MM.1S (cell line): ENCODE measurements around the gene HOXD4.

Experiments used
- DNase-seq: peaks from one replicate; pipeline ENCODE4 v3.0.0-alpha.2; 2015
- H2AFZ ChIP-seq: fragments of 300-600 bp; sonication (generic); 2 replicates; pipeline ENCODE4 v1.6.0; 2016; ENCODE audit warnings: antibody characterized with exemption, low read length
- H3F3A ChIP-seq: fragments of 300-600 bp; sonication (generic); 2 replicates; pipeline ENCODE4 v1.6.1; 2016; ENCODE audit warnings: mild to moderate bottlenecking, antibody characterized with exemption, low read length, moderate library complexity, mixed read lengths; ENCODE audit not compliant: insufficient read depth
- H3K27ac ChIP-seq: fragments of 300-600 bp; sonication (generic); 2 replicates; pipeline ENCODE4 v1.5.1; 2016; ENCODE audit warnings: mild to moderate bottlenecking, low read length
- H3K27me3 ChIP-seq: fragments of 300-600 bp; sonication (generic); replicated peaks from 2 replicates; pipeline ENCODE4 v1.6.0; 2016; ENCODE audit warnings: low read length; ENCODE audit not compliant: insufficient read depth
- H3K36me3 ChIP-seq: fragments of 300-600 bp; sonication (generic); replicated peaks from 2 replicates; pipeline ENCODE4 v1.6.1; 2016; ENCODE audit warnings: mild to moderate bottlenecking, low read length, mixed read lengths; ENCODE audit not compliant: insufficient read depth
- H3K4me1 ChIP-seq: fragments of 300-600 bp; sonication (generic); 2 replicates; pipeline ENCODE4 v1.6.1; 2016; ENCODE audit warnings: low read length, mixed read lengths
- H3K4me2 ChIP-seq: fragments of 300-600 bp; sonication (generic); 2 replicates; pipeline ENCODE4 v1.6.0; 2016; ENCODE audit warnings: low read depth, low read length
- H3K4me3 ChIP-seq: fragments of 300-600 bp; sonication (generic); 2 replicates; pipeline ENCODE4 v1.5.1; 2016; ENCODE audit warnings: low read length, mixed read lengths
- H3K79me2 ChIP-seq: fragments of 300-600 bp; sonication (generic); 2 replicates; pipeline ENCODE4 v1.6.1; 2016; ENCODE audit warnings: mixed run types, low read length, mixed read lengths
- H3K9ac ChIP-seq: fragments of 300-600 bp; sonication (generic); 2 replicates; pipeline ENCODE4 v1.6.1; 2016; ENCODE audit warnings: low read length, mixed read lengths
- H3K9me2 ChIP-seq: fragments of 300-600 bp; sonication (generic); replicated peaks from 2 replicates; pipeline ENCODE4 v1.6.1; 2016; ENCODE audit warnings: mild to moderate bottlenecking, low read length, mixed read lengths; ENCODE audit not compliant: insufficient read depth
- H3K9me3 ChIP-seq: fragments of 300-600 bp; sonication (generic); replicated peaks from 2 replicates; pipeline ENCODE4 v1.6.1; 2016; ENCODE audit warnings: mild to moderate bottlenecking, low read length, mixed read lengths; ENCODE audit not compliant: insufficient read depth
- H4K20me1 ChIP-seq: fragments of 300-600 bp; sonication (generic); 2 replicates; pipeline ENCODE4 v1.6.1; 2016; ENCODE audit warnings: mild to moderate bottlenecking, low read length, moderate library complexity, mixed read lengths; ENCODE audit not compliant: insufficient read depth
- CTCF ChIP-seq: fragments of 300-600 bp; sonication (generic); IDR thresholded peaks from 2 replicates; pipeline ENCODE4 v1.5.1; 2016; ENCODE audit warnings: antibody characterized with exemption, low read length, mixed read lengths
- EZH2 ChIP-seq: fragments of 300-600 bp; sonication (generic); optimal IDR thresholded peaks from 2 replicates; pipeline ENCODE3; 2017; ENCODE audit warnings: low read depth, mild to moderate bottlenecking, antibody characterized with exemption, low read length, mixed read lengths
- EZH2phosphoT487 ChIP-seq: fragments of 300-600 bp; sonication (generic); IDR thresholded peaks from 2 replicates; pipeline ENCODE4 v1.6.1; 2018; ENCODE audit warnings: antibody characterized with exemption, low read length

The HOXD4 gene

GRCh38 chr2:176140513-176141317, 10.6 kb upstream of the HOXD4 start:
- Histone ChIP-seq H3K4me1 (peaks cover 13% of the 10 kb centered on the region), H3K27ac (no peak overlapping the region), H3K27me3 (0 out of 2 replicates have a peak, but pooled peaks cover 3% of the 10 kb centered on the region), H3F3A (no peaks in the 10 kb centered on the region), H3K9ac (peak overlapping the region; percentile 52; the same call in 1 of the 2 replicates), H3K4me3 (peak overlapping the region; percentile 74), H3K4me2 (peak overlapping the region; percentile 57), H3K9me3 (no peaks in the 10 kb centered on the region), H3K9me2 (no peaks in the 10 kb centered on the region), H2AFZ (peak overlapping the region; percentile 88), H3K36me3 (no peaks in the 10 kb centered on the region), H4K20me1 (no peaks in the 10 kb centered on the region), H3K79me2 (no peaks in the 10 kb centered on the region)
- TF ChIP-seq CTCF (peak; percentile 82), EZH2 (no peak)
- peak; percentile 74 for DNase-seq

- no peaks in the 10 kb centered on the region for H3K36me3 ChIP-seq
- H3K27ac ChIP-seq, result no peak overlapping the region
- H3K4me2 ChIP-seq, result no peak overlapping the region
- no peak overlapping the region for H2AFZ ChIP-seq
- no peak overlapping the region for H3K4me3 ChIP-seq
- H3F3A ChIP-seq, result no peaks in the 10 kb centered on the region
- no peaks in the 10 kb centered on the region for H3K9me2 ChIP-seq
- no peaks in the 10 kb centered on the region for H3K9me3 ChIP-seq
- no peaks in the 10 kb centered on the region for H4K20me1 ChIP-seq
- TF ChIP-seq EZH2 (no peak), EZH2phosphoT487 (no peak), CTCF (no peak)
- H3K9ac ChIP-seq, result no peak overlapping the region
- H3K4me1 ChIP-seq, result peaks cover 8% of the 10 kb centered on the region
- H3K79me2 ChIP-seq, result no peaks in the 10 kb centered on the region
- 0 out of 2 replicates have a peak, but pooled peaks cover 3% of the 10 kb centered on the region for H3K27me3 ChIP-seq
- DNase-seq, result no peak
Observed at GRCh38 chr2:176142281-176142680, 9.1 kb upstream of the HOXD4 start.

GRCh38 chr2:176145085-176145969, 6.0 kb upstream of the HOXD4 start:
- Histone ChIP-seq H3K27me3 (peaks cover 11% of the 10 kb centered on the region), H3K4me3 (no peak overlapping the region), H3K4me2 (no peak overlapping the region), H3K9ac (no peak overlapping the region), H2AFZ (no peak overlapping the region), H3K4me1 (no peaks in the 10 kb centered on the region), H4K20me1 (no peaks in the 10 kb centered on the region), H3K79me2 (no peaks in the 10 kb centered on the region), H3K9me2 (no peaks in the 10 kb centered on the region), H3K27ac (no peak overlapping the region), H3K9me3 (no peaks in the 10 kb centered on the region), H3K36me3 (no peaks in the 10 kb centered on the region), H3F3A (no peaks in the 10 kb centered on the region)
- no peak for TF ChIP-seq CTCF
- no peak for TF ChIP-seq EZH2
- TF ChIP-seq EZH2phosphoT487, result no peak
- DNase-seq, result no peak
